ENCODE measurements around the gene UBE2V1.
"Not testable (repeated sequence)": the region's sequence is repeated elsewhere in the genome, so short reads cannot be mapped to it uniquely, and the experiment has no call there.

UBE2V1 gene

DNA sequence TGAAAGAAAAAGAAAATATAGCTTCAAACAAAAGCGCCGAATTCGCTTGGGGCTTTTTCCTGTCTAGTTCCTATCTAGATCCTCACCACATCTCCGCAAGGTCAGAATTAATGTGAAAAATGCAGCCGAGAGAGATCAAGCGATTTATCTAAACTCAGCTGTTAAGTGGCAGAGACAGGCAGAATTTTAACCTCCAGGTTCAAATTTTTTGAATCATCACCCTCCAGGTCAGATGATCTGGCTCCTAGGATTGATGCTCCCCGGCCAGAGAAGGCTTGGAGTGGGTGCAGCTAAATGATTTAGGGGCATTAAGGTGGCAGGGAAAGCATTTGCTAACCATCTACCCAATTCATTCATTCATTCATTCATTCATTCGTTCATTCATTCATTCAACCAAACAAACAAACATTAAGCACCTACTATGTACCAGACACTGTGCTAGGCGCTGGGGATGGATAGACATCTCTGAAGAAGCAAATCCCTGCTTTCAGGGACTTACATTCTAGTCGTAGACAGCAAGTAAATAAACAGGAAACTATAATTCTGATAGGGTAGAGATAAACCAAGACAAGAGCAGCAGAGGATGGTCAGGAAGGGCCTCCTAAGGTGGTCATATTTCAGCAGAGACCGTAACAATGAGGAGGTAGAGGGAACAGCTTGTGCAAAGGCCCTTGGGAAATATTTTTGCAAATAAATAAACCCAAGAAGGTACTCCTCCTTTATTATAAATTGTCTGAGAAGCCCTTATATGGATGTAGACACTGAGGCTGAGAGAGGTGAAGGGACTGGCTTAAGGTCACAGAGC lies 672 bp upstream of the UBE2V1 start:
- no peak for DNase-seq

- DNase-seq = no peak
These were observed 988 bp downstream of the UBE2V1 start for GRCh38 chr20:50111829-50112495.

- no peak for DNase-seq
These were observed 1.7 kb downstream of the UBE2V1 start for GRCh38 chr20:50111120-50111828.

GRCh38 chr20:50110141-50111047 lies 2.6 kb downstream of the UBE2V1 start:
- DNase-seq = no peak

DNA sequence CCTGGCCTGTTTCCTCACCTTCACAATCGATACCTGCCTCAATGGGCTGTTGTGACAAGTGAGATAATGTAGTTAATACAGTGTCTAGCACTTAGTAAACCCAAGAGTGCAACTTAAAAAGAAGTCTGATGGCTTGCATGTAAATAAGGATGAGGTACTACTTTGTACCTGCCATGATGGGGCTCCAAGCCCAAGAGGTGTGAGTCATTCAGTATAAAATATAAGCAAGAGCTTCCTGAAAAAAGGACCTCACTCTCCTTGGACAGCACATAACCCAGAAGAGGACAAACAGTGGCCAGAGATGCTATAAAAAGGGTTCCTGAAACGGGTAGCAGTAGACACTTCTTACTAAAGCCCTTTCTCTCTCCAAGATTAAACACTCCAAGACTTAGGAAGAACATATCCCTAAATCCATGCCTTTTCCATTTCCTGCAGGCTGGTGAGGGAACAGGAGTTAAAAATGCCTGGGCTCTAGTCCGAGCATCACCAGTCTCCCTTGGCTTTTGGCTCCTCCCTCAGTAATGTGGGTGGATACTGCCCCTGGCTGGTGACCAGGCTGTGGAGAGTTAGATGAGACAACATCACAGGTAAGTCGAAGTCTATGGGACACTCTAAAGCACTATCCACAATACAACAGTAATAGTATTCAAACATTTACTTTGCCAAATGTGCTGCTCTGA lies 4.3 kb downstream of the UBE2V1 start:
- no peak for DNase-seq

- DNase-seq = no peak
These were observed 5.1 kb downstream of the UBE2V1 start for GRCh38 chr20:50107796-50108331.

GRCh38 chr20:50107086-50107660 lies 5.8 kb downstream of the UBE2V1 start:
- DNase-seq = no peak

GRCh38 chr20:50106669-50107068 lies 6.3 kb downstream of the UBE2V1 start:
- DNase-seq = not testable (repeated sequence)

- DNase-seq = not testable (repeated sequence)
These were observed 9.4 kb downstream of the UBE2V1 start for GRCh38 chr20:50103464-50104107.

DNA sequence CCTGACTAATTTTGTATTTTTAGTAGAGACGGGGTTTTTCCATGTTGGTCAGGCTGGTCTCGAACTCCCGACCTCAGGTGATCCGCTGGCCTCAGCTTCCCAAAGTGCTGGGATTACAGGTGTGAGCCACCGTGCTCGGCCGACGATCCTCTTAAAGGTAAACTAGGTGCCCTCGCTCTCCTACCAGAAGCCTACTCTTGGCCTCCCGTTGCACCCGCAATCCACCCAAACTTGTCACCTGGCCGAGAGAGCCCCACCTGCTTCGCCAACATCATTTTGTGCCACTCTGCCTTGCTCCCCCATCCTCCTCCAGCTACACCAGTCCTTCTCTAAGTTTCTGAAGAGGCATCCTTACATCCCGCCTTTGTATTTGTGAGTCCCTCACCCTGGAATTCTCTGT lies 10.4 kb downstream of the UBE2V1 start:
- DNase-seq = not testable (repeated sequence)

GRCh38 chr20:50101887-50102286 lies 11.1 kb downstream of the UBE2V1 start:
- DNase-seq = no peak

GRCh38 chr20:50101281-50101680 lies 11.7 kb downstream of the UBE2V1 start:
- no peak for DNase-seq

DNA sequence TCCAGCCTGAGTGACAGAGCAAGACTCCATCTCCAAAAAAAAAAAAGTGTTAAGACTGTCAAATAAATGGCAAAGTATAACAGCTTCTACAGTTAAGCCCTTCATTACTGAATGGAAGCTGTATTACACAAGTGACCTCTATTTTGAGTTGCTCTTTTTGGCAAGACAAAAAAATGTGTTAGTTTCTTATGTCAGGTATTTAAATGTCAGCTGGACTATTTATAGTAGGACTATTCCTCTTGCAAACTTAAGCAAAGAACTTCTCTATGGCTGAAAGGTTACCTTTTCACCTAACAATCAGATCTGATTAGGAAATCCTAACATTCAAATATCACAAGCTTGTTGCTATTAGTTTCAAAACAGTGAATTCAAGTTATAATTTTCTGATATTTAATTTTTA lies 12.4 kb downstream of the UBE2V1 start:
- DNase-seq = no peak

- no peak for DNase-seq
These were observed 13.4 kb downstream of the UBE2V1 start for GRCh38 chr20:50099565-50099991.

- no peak for DNase-seq
These were observed 13.8 kb downstream of the UBE2V1 start for GRCh38 chr20:50099113-50099512.

DNA sequence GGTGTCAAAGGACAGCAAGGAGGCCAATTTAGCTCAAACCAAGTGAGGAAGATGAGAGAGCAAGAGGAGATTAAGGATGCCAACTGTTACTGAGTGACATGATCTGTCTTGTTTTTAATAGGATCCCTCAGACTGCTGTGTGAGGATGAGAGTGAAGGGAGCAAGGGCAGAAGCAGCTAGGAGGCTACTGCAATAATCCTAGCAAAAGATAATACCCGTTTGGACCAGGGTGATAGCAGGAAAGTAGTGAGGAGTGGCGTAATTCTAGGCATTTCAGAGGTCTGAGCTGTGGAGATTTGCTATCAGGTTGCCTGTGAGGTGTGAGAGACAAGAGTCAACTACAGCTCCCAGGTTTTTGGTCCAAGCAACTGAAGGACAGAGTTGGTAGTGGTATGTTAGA lies 14.7 kb downstream of the UBE2V1 start:
- no peak for DNase-seq

GRCh38 chr20:50097843-50098242 lies 15.1 kb downstream of the UBE2V1 start:
- DNase-seq = no peak

DNA sequence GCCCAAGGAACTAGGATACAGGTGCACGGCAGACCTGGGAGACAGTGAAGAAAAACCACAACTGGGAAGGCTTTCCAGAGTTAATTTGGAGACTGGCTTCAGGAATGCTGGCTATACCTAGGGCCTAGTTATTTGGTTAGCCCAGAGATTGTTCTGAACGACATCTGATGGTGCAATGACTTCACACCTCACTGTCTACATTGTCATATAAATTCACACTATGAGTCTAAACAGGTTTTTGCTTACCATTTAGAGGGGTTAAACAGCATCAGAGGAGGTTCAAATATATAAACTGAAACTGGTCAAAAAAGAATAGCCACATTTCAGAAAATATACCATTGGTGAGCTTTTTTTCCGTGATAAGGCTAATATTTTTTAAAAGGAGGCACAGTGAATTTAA lies 16.7 kb downstream of the UBE2V1 start:
- DNase-seq = no peak

GRCh38 chr20:50095476-50096078 lies 17.4 kb downstream of the UBE2V1 start:
- DNase-seq = no peak

- DNase-seq = no peak
These were observed 18.4 kb downstream of the UBE2V1 start for GRCh38 chr20:50094522-50094921.
